ENCODE measurements around the gene ACSL1.

GRCh38 chr4:184807797-184808712 lies 17.7 kb downstream of the ACSL1 start:
- TF ChIP-seq CTCF (IDR thresholded peaks at IDR 0.05; ENCODE audit: insufficient read depth, low read length, poor library complexity, severe bottlenecking) (no peak), EZH2phosphoT487 (conservative IDR thresholded peaks at IDR 0.05; ENCODE audit: low read length) (no peak)

All from SU-DHL-6 (cell line).